ENCODE results near the gene IP6K3. TPM values are rescaled to one million over a fixed set of nuclear protein-coding genes. Genes with fewer than 3 reads are reported as not detected.

Gene IP6K3
- total RNA-seq, 1 donor from 2014 or later: not detected

DNA sequence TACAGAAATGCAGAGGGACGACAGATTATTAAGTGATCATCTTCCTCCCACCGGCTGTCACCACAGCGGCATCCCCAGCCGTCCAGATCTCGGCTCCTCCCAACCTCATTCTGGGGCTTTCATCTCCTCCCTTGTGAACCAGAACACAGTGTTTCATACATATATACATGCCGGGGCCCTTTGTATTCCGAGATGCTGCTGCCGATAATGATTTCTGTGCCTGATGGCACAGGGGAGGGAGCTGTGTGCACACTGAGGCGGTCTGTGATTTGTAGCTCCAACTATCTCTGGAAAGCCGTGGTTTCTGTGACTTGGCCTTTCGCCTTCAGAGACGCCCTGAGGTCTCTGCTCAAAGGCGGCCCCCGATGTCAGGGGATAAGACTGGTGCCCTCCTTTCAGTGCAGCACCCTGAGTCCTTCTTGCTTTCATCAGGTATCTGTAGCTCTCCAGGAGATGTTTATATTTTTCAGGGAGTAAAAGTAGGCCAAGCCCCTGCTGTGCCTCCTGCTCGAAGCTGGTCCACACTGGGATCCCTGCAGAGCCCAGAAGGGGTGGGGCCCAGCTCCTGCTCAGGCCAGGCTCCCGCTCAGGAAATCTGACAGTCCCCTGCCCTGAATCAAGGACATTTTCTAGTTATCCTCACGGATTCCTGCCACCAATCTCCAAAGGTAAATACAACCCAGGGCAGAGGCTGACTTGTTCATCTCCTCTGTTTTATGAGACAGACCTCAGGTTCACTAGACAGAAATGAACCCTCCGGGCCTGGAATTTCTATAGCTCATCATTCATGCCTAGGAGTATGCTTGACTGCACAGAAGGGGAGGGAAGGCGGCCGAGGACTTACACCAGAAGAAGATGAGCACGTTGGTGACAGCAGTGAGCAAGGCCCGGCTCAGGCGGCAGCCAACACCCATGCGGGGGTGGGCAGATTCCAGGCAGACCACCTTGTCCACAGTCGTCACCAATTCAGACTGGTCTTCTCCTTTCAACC lies 31.0 kb upstream of the IP6K3 start:
- intact Hi-C loops (cut with DNase I): no loop called here
- Histone ChIP-seq H3K27me3 (no peaks in the 10 kb centered on the region), H3K4me3 (no peak overlapping the region), H3K4me1 (peaks cover 0 to 13% of the 10 kb centered on the region in 2 donors), H3K36me3 (peaks cover 85 to 99% of the 10 kb centered on the region in 2 donors), H3K9me3 (no peaks in the 10 kb centered on the region), H3K27ac (no peak overlapping the region)
- no peak for DNase-seq (ENCODE audit: low spot score in 2 of 2)
- TF ChIP-seq, protein P1, sequence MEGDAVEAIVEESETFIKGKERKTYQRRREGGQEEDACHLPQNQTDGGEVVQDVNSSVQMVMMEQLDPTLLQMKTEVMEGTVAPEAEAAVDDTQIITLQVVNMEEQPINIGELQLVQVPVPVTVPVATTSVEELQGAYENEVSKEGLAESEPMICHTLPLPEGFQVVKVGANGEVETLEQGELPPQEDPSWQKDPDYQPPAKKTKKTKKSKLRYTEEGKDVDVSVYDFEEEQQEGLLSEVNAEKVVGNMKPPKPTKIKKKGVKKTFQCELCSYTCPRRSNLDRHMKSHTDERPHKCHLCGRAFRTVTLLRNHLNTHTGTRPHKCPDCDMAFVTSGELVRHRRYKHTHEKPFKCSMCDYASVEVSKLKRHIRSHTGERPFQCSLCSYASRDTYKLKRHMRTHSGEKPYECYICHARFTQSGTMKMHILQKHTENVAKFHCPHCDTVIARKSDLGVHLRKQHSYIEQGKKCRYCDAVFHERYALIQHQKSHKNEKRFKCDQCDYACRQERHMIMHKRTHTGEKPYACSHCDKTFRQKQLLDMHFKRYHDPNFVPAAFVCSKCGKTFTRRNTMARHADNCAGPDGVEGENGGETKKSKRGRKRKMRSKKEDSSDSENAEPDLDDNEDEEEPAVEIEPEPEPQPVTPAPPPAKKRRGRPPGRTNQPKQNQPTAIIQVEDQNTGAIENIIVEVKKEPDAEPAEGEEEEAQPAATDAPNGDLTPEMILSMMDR (IDR thresholded peaks at IDR 0.05): no peak

DNA sequence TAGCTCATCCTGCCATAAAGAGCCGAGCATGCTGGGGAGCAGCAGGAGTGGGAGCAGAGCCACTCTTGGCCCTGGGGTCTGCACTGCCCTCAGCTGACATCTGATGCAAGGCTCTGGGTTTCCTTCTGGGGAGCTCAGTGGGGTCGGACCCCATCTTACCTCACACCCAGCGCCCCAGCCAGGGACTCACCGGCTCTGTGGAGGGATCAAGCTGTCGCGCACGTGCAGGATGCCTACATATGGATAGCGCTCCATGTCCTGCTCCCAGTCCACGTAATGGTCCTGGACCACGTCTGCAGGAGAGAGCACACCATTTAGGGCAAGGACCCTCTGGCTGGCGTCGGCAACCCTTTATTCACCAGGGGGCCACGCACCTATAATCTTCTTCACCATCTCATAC lies 30.1 kb upstream of the IP6K3 start:
- H3K9me3 ChIP-seq: no peaks in the 10 kb centered on the region
- DNase-seq (ENCODE audit: low spot score in 2 of 2): no peak
- no peak overlapping the region for H3K4me3 ChIP-seq
- TF ChIP-seq, protein P1 (IDR thresholded peaks at IDR 0.05): no peak
- no peaks in the 10 kb centered on the region for H3K27me3 ChIP-seq
- intact Hi-C loops (cut with DNase I): no loop called here
- peaks cover 84 to 95% of the 10 kb centered on the region in 2 donors for H3K36me3 ChIP-seq
- no peak overlapping the region for H3K27ac ChIP-seq
- peaks cover 5 to 21% of the 10 kb centered on the region in 2 donors for H3K4me1 ChIP-seq

DNA sequence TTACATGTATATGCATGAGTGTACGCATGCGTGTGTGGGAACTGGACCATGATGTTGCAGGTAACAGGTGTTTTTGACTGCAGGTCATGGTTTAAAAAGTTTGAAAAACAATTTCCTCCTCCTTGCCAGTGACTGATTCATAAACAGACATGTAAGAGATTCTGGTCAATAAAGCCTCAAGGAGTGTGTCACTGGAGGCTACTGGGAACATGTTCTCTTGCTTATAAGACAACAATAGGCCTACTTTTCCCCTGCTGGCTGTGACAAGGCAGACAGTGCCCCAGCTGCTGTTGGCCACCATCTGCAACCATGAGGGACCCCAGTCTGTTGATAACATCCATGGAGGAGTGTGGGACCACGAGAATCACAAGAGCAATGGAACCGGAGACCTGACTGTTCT lies 29.5 kb upstream of the IP6K3 start:
- TF ChIP-seq, protein P1 (IDR thresholded peaks at IDR 0.05): no peak
- H3K4me3 ChIP-seq: no peak overlapping the region

DNA sequence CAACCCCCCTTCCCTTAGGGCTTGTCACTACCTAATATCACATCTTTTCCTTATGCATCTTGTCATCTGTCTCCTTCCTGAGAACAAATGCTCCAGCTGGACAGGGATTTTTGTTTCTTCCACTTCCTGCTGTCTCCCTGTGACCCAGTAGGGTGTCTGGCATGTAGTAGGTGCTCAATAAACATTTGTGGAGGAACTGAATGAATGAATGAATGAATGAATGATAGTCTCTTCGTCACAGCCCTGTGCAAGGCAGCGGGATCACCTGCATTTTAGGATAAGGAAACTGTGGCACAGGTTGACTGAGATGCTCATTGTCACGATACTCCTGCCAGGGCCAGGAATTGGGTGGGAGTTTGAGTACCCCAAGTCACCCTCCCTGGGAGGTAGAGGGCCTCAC lies 28.1 kb upstream of the IP6K3 start:
- no peak overlapping the region for H3K27ac ChIP-seq
- DNase-seq (ENCODE audit: low spot score in 2 of 2): no peak
- TF ChIP-seq, protein P1 (IDR thresholded peaks at IDR 0.05): no peak
- intact Hi-C loops (cut with DNase I): no loop called here
- H3K4me3 ChIP-seq: no peak overlapping the region
- peaks cover 12 to 34% of the 10 kb centered on the region in 2 donors for H3K4me1 ChIP-seq
- no peaks in the 10 kb centered on the region for H3K27me3 ChIP-seq
- H3K36me3 ChIP-seq: peaks cover 70 to 76% of the 10 kb centered on the region in 2 donors
- no peaks in the 10 kb centered on the region for H3K9me3 ChIP-seq

More for the DNA sequence above, 29.5 kb upstream of the IP6K3 start:
- intact Hi-C loops (cut with DNase I): no loop called here
- Histone ChIP-seq H3K27me3 (no peaks in the 10 kb centered on the region), H3K27ac (no peak overlapping the region), H3K36me3 (peaks cover 84 to 90% of the 10 kb centered on the region in 2 donors), H3K9me3 (no peaks in the 10 kb centered on the region), H3K4me1 (peaks cover 6 to 21% of the 10 kb centered on the region in 2 donors)
- DNase-seq (ENCODE audit: low spot score in 2 of 2): no peak

DNA sequence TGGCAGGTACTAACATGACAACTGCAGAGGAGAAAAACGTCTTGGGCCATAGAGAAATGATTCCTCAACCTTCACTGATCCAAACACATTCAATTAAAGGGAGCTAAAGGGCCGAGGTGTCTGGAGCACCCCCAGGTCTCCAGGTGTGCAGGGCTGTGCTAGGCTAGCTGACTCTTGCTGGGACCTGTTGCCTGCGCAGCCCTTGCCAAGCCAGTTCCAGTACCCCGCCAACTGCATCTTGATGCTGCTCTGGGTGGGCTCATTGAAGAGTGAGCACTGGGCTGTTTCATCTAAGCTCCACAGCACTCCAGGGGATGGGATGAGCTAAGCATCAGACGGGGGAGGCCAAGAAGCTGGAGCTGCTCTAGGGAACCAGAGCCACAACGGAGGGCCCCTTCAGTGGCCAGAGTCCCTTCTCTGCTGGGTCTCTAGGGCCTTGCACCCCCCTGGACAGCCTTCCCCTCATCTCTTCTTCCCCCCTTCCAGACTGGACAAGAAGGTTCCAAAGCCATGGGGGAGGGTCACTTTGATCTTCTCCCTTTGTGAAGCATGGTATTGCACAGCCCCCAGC lies 26.3 kb upstream of the IP6K3 start:
- Histone ChIP-seq H3K4me1 (peaks cover 12 to 44% of the 10 kb centered on the region in 2 donors), H3K36me3 (peaks cover 52 to 58% of the 10 kb centered on the region in 2 donors), H3K27ac (peak overlapping the region in 1 of 2 donors; percentile 92), H3K27me3 (no peaks in the 10 kb centered on the region), H3K4me3 (no peak overlapping the region), H3K9me3 (no peaks in the 10 kb centered on the region)
- intact Hi-C loops (cut with DNase I): no loop called here
- no peak for DNase-seq (ENCODE audit: low spot score in 2 of 2)
- TF ChIP-seq, protein P1 (IDR thresholded peaks at IDR 0.05): no peak
